HFF-Myc (cell line): Measurements from ENCODE around the gene ANO3.

Experiments
- DNase-seq: peaks from one replicate; pipeline ENCODE4 v3.0.0-alpha.2; 2011; ENCODE audit warnings: low read depth; ENCODE audit errors: extremely low read depth
- H3K4me3 ChIP-seq: replicated peaks from 2 replicates; pipeline ENCODE4 v1.5.1; 2011; ENCODE audit warnings: low read depth, mild to moderate bottlenecking, control low read depth, low read length
- TF ChIP-seq, protein P1 (sequence below): IDR thresholded peaks from 2 replicates; pipeline ENCODE4 v1.5.1; 2012; ENCODE audit warnings: mild to moderate bottlenecking, low read depth, low read length, control low read depth; ENCODE audit errors: missing control alignments

ANO3 gene

DNA sequence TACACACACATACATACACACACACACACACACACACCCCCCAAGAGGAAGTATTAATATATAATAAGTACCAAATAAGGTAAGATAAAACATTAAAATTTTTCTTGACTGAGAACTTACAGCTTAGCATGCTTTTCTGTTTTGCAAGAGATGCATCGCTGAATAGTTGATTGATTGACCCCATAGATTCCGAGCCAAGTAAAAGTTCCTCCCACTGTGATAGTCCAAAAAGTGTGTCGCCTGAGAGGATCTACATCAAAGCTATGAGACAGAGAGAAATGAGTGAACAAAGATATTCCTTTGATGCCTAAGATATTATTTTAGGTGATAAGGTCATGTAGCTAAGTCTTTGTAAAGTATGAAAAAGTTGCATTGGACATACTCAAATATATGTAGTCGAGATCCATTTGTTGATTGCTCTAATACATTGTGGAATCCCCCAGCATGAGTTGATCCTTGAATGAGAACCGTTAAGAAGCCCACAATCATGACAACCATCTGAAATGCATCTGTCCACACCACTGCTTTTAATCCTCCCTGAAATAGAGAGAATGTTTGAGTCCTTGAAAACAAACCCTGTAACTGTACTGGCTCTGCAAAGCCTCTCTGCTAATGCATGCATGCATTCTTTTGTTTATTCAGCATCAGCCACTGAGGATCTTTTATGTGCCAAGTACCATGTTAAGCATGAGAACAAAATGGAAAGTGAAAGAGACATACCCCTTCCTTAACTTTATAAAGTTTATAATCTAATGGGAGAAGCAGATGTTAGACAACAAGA lies 371.7 kb downstream of the ANO3 start:
- TF ChIP-seq, protein P1, sequence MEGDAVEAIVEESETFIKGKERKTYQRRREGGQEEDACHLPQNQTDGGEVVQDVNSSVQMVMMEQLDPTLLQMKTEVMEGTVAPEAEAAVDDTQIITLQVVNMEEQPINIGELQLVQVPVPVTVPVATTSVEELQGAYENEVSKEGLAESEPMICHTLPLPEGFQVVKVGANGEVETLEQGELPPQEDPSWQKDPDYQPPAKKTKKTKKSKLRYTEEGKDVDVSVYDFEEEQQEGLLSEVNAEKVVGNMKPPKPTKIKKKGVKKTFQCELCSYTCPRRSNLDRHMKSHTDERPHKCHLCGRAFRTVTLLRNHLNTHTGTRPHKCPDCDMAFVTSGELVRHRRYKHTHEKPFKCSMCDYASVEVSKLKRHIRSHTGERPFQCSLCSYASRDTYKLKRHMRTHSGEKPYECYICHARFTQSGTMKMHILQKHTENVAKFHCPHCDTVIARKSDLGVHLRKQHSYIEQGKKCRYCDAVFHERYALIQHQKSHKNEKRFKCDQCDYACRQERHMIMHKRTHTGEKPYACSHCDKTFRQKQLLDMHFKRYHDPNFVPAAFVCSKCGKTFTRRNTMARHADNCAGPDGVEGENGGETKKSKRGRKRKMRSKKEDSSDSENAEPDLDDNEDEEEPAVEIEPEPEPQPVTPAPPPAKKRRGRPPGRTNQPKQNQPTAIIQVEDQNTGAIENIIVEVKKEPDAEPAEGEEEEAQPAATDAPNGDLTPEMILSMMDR, result no peak
- DNase-seq, result no peak
- no peak overlapping the region for H3K4me3 ChIP-seq

DNA sequence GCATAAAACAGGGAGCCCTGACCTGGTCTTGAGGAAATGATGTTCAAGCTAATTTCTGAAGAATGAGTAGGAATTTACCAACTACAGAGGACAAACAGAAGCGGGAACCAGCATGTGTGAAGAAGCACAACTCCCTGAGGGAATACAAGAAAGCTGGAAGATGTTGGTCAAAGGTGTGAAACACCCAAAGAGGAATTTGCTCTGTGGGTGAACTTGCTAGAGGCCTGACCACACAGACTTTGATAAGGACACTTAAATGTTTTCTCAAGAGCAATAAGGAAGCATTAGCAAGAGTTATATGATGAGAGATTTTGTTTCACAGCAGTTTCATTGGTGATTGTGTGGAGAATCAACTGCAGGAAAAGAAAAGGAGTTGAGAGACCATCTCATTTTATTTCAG lies 372.3 kb downstream of the ANO3 start:
- no peak overlapping the region for H3K4me3 ChIP-seq
- DNase-seq, result no peak
- TF ChIP-seq, protein P1, result no peak

DNA sequence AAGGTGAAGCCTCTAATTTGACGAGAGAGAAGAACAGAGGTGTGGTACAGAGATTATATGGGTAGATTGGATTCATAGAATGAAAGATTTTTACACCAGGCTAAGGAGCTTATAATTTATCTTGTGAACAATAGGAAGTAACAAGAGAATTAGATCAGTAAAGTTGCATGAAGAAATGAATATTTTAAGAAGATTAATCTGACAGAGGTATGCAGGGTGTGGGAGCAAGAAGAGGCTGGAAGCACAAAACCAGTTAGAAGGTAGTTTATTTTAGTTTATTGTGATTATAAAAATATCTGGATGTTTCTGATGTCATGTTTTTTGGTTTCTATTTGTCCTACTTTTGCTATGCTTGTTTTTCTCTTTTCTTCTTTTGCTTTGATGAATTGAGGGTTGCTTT lies 374.3 kb downstream of the ANO3 start:
- TF ChIP-seq, protein P1, result no peak
- no peak for DNase-seq
- no peak overlapping the region for H3K4me3 ChIP-seq

DNA sequence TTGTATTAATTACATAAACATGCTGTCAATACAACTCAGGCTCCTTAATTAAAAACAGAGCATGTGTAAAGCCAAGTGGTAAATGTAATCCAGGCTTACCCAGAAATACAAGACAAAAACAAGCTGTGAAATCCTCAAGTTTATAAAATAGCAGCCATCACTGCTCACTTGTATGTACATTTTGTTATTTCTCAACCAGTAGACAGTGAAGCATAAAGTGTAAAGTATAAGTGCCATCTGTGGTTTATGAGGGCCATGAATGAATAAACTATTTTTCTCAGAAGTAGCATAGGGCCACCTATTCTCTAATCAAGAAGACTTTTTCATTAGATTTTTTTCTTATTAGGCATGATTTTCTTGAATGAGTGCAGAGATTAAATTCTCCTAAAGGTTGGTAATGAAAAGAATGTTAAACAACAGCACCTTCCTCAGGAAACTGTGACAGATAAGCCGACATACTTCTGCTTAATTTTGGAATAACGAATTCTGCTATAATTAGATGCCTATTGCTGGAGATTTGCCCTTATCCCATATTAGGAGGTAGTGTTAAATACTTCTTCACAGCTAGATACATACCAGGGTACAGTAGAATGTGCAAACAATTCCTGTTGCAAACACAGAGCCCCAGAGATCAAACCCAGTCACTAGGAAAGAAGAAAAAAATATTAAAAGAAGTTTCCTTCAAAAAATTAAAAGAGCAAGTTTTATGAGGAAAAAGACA lies 377.0 kb downstream of the ANO3 start:
- DNase-seq, result no peak
- no peak overlapping the region for H3K4me3 ChIP-seq
- TF ChIP-seq, protein P1, result no peak

DNA sequence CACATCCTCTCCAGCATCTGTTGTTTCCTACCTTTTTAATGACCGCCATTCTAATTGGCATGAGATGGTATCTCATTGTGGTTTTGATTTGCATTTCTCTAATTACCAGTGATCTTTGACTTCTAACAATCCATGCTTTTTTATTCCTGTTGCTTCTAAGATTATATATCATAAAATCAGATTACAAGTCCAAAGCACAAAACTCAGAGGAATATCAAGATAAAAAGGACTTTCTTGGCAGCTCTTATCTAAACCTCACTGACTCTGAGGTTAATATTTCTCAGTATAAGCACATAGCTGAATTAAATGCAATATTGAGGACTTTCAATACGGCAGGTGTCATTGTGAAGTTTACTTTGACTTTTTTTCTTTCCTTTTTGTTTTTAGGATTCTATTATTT lies 378.6 kb downstream of the ANO3 start:
- H3K4me3 ChIP-seq, result no peak overlapping the region
- no peak for DNase-seq
- TF ChIP-seq, protein P1, result no peak

DNA sequence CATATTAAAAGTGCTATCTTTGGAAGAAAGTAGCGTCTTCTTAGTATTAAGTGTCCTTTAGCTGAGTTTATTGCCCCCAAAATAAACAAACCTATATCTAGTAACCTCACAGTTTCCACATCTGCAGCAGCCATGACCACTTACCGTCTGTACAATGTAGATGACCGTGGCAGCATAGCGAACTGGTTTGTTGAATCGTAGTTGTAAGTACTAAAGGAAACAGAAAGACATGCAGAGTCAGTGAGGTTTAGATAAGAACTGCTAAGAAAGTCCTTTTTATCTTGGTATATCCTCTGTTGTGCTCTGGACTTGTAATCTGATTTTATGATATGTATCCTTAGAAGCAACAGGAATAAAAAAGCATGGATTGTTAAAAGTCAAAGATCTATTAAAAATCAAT lies 380.6 kb downstream of the ANO3 start:
- TF ChIP-seq, protein P1, result no peak
- DNase-seq, result no peak
- H3K4me3 ChIP-seq, result no peak overlapping the region
